HG02938 (cell line): Measurements from ENCODE around the gene DDIT3.
A peak's percentile ranks its signal among the peaks of the same experiment; 100 is the strongest.

Experiments used
- ATAC-seq: cut with Tn5 transposase; IDR thresholded peaks from one replicate; pipeline ENCODE4 v1.9.1; 2021; ENCODE audit warnings: mild to moderate bottlenecking, moderate library complexity; ENCODE audit not compliant: unreplicated experiment

Gene DDIT3

DNA sequence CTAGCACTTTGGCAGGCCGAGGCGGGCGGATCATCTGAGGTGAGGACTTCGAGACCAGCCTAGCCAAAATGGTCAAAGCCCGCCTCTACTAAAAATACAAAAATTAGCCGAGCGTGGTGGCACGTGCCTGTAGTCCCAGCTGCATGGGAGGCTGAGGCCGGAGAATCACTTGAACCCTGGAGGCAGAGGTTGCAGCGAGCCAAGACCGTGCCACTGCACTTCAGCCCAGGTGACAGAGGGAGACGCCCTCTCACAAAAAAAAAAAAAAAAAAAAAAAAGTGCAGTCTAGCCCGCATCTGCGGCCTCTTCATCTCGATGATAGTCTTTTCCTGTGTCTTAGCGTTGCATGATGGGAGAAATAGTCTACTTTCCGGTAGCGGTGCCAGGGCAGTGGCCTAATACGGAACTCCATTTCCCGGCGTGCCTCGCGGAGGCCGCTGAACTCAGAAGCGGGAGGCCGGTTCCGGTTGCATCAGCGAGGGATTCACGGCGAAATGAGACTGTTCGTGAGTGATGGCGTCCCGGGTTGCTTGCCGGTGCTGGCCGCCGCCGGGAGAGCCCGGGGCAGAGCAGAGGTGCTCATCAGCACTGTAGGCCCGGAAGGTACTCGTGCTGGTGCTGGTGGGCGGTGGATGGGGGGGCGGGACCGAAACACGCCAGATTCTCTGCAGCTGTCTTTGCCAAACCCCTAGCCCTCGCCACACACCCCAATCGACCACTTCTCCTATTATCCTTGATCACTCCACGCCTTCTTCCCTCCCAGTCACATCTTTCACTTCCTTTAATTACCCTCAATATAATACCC is 32.5 kb downstream of the DDIT3 start, which contains the start of gene MARS1:
MARS1 (plus strand) TSS at position 472 of the 805 bp plus-strand sequence; CDS start at position 495, 23 bp downstream.
- peak; percentile 96 for ATAC-seq

DNA sequence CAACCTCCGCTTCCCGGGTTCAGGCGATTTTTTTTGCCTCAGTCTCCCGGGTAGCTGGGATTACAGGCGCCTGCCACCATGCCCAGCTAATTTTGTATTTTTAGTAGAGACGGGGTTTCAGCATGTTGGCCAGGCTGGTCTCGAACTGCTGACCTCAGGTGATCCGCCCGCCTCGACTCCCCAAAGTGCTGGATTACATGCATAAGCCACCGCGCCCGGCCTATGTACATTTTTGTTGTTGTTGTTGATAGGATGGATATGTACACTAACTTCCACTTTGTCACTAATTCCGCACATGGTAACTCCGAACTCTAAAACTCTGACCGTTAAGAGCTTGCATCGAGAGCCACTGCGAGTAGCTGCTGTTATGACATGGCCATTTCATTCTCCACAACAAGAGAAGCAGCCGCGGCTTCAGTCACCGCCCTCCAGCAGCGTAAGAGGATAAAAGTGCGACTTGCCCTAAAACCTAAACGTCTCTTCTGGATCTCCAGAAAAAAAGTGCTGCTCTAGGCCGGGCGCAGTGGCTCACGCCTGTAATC is 33.2 kb downstream of the DDIT3 start:
- ATAC-seq: no peak

DNA sequence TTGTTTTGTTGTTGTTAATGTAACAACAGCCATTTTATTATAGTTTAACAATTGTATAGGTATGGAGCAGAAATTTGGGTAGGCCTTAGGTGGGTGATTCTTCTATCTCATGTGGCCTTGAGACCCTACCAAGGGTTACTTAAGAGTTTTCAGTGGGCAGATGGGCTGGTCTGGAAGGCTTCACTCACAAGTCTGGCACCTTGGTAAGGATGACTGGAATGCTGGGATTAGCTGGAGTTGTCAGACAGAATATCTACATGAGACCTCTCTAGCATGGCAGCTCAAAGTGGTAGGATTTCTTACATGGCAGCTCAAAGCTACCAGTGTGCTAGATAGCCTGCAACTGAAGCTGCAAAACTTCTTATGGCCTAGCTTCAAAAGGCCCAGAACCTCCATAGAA is 34.6 kb downstream of the DDIT3 start:
- ATAC-seq: no peak

DNA sequence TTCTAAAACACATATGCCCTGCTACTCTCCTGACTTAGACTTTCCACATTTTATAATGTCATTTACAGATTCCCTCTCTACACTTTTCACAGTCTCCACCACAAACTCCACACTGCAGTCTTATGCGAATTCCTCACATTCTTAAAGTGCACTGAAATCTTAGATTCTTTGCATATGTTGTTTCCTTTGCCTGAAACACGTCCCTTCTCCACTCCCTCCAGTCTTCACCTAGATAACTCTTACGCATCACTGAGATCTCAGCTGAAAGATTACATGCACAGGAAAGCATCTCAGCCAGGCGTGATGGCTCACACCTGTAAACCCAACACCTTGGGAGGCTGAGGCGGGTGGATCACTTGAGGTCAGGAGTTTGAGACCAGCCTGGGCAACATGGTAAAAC is 36.8 kb downstream of the DDIT3 start:
- ATAC-seq: no peak

DNA sequence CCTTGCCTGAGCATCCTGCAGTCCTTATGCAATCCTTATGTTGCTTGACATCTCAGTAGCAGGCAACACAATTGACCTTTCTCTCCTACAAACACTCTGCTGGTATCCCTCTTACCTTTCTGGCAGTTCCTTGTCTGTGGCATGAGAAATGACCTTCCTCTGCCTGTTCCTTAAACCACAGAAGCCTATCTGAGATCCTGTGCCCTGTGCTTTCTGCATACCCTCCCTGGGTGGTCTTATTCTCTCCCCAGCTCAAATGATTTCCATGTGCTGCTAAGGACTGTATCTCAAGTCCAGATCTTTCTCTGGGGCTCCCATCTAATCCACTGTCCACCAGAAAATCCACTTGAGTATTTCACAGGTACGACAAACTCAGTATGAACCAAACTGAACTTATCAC is 38.6 kb downstream of the DDIT3 start:
- ATAC-seq: no peak

DNA sequence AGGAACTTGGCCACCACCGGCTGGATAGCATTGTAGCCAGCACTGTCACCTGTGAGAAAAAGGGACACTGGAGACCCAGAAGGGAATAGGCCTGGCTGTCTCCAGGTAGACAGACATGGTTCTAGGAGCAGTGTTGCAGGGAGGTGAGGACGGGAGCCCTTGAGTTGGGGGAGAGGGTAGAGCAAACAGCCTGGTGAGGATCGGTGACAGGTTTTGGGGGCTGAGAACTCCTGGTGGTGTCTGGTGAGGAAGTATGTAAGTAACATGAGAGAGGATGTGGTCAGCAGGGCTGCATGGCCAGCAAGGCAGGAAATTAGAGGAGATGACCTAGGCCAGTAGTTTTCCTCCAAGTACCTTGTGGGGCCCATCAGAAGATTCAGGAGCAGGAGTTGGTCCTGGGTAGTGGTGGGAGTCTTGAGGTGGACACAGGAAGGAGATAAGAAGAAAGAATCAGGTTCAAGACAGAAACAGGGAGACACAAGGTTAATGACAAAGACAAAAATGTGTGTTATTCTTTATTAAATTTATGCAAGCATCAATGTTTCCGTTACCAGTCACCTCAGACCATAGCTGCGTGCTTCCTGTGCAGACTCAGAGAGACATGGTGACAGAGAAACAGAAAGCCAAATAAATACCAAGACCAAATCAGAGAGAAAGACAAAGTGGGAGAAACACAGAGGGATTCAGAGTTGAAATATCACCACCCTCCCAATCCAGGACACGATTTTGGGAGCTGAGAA is 40.8 kb downstream of the DDIT3 start, which contains the start of gene ARHGAP9:
ARHGAP9 (minus strand) TSS at position 491 of the 740 bp plus-strand sequence; CDS start at position 31, 460 bp downstream.
- ATAC-seq: peak; percentile 45

GRCh38 chr12:57479043-57479375 is 41.3 kb downstream of the DDIT3 start:
- no peak for ATAC-seq

DNA sequence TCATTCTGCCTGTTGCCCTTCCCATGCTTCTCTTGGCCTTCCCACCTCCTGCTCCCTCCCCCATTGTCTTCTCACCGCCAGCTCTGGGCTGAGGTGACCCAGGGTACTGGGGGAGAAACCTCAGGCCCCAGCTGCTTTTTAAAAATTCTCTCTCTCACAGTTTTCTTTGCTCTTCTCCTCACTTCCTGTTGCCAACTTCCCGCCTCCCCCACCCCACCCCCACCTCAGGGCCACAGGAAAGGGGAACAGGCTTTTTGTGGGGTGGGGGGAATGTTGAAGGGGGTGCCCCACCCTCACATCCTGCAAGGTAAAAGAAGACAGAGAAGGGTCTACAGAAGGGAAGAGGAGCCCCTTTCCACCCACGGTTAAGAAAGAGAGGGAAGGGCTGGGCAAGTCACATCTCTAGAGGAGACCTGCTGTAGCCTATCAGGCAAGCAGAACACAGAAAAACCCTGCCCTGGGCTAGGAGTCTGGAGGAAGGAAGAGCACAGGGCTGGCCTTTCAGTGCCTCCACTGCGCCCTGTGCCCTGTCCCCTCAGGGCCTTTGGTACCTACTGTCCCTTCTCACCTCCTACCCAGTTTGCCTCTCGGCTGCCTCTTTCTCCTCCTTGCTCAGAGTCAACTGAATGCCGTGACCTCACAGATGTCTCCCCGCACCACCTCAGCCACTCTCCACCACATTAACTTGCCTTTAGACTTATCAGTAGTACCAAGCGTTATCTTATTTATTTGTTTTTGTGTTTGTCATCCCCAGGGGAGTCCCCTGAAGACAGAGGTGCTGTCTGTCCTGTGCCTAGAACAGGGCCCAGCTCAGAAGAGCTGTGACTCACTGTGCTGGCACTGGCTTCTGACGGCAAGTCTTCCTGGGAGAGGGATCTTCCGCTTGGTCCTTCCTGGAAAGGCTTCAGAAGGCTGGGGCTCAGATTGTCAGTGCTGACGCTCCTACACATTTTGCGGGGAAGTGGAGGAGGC is 42.3 kb downstream of the DDIT3 start:
- no peak for ATAC-seq

DNA sequence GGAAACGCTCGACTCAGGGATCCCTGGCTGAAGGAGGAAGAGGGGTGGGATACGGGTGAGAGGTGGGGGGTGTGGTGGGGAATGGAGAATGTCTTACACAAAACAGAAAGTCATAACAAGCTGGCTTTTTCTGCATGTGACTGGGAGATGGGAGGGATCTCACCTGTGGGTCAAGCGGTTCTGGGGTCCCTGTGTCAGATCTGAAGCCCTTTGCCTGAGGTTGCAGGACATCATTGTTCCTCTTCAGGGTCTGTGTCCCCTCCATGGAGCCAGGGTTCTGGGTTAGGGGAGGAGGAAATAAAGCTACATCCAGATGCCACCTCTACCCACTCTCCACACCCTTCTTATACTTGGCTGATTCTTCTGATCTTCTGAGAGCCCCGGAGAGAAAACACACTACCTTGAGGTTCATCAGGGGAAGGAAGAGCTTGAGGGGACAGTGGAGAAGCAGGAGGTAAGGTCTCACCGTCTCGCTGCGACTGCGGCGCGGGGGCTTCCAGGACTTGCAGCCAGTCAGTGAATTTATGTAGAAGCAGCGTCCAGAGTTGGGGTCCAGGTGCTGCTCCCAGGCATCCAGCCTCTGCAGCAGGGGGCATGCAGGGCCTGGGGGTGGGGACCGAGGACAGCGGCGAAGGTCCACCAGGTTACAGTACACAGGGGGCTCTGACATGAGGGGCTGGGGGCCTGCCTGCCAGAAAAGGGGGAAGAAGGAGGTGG is 43.2 kb downstream of the DDIT3 start:
- no peak for ATAC-seq

GRCh38 chr12:57476162-57476992 is 43.9 kb downstream of the DDIT3 start:
- peak; percentile 32 for ATAC-seq

DNA sequence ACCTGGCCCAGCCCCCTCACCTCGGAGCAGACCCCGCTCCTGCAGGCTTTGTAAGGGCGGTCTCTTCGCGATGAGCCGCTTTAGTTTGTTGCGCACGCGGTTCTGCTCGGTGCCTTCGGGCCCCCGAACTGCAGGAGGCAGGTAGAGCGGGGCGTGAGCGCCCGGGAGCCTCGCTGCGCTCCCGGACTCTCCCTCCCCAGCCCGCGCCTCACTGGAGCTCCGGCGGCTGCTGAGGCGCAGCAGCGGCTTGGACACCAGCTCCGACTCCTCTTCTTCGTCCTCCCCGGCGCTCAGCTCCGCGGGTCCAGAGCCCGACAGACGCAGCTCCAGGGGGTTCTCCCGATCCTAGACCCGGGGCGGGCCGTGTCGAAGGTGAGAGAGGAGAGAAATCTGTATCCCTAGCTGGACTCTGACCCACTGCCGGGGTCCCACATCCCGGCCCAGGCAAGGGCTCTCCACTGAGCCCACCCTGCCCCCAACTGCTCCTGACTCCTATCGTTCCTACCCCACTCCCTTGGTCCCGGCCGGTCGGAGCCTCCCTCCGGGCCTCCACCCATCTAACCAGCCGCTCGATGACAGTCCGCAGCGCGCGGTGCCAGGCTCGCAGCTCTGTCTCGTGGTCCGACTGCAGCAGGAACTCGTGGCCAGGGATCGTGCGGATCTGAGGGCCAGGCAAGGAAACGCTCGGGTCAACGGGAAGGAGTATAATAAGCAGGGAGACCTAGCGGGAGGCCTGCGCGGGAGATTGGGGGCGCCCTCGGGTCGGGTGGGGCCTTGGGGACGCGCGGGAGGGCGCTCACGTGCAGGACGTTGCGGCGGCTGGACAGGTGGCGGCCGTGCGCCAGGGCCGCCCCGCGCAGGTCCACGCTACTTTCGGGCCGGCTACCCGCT is 44.8 kb downstream of the DDIT3 start:
- ATAC-seq: no peak

GRCh38 chr12:57474862-57475261 is 45.5 kb downstream of the DDIT3 start:
- no peak for ATAC-seq

GRCh38 chr12:57474430-57474829 is 45.9 kb downstream of the DDIT3 start:
- ATAC-seq: no peak

DNA sequence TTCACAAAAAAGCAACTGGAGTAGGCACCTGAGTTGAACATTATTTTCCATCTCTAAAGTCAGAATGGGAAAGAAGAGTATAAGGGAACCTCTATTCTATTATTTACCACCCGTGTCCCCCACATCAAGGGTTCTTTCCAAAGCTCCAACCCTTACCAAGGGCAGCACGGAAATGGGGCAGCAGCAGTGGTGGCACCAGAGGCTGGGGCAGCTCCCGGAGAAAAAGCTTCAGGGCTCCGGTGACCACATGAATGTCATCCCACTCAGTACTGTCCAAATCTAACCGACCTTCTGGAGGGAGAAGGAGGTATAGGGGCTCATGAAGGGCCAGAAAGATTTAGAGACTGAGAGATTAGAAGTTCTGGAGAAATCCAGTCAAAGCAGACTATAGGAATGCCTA is 46.4 kb downstream of the DDIT3 start:
- ATAC-seq: no peak

DNA sequence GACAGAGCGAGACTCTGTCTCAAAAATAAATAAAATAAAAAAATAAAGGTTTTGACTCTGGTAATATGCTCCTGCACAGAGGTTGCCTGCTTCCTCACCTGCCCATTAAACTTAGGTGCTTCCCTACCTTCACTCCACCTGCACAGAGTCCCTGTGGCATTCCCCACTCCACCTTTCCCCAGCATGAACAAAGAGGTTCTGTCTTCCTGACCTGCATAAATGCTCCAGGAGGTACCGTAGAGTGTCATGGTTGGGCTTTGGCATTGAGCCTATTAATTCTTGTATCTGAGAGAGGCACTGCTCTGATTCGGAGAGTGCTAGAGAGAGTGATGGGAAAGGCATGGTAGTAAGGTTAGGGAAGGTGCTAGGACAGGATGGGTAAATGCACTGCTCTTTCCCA is 46.9 kb downstream of the DDIT3 start:
- no peak for ATAC-seq

DNA sequence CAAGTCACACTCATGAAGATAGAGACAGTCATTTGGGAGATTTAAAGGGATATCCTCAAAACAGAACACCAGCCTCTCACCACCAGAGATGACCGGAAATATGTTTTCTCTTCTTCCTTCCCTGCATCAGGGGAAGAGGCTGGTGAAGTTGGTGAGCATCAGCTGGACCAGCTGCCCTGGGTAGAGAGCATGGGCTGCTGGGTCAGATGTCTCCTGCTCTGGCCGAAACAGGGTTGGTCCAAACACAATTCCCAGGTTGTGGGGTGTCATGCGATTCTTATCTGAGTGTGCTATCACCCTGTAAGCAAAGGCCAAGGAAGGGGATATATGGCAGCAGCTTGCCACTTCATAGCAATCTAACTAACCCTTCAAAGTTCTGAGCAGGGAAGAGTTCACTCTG is 47.9 kb downstream of the DDIT3 start:
- ATAC-seq: no peak

DNA sequence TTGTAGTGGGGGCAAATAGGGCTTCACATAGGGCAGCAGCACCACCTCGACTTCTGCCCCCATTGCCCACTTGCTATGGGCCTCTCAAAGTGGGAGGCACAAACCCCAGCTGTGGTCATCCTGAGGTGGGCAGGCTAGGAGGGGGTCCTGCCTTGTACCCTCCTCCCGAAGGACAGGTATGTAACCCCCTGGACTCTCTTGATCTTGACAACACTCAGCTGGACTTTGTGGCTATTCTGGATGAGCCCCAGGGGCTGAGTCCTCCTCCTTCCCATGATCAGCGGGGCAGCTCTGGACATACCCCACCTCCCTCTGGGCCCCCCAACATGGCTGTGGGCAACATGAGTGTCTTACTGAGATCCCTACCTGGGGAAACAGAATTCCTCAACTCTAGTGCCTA is 48.7 kb downstream of the DDIT3 start:
- ATAC-seq: no peak

- ATAC-seq: no peak
Measured at GRCh38 chr12:57470970-57471656, 49.2 kb downstream of the DDIT3 start.
